Uterus (tissue), 2 donors: Measurements from ENCODE around the gene MAGI2.

Experiments used
- POLR2A ChIP-seq, 2 donors: fragments of 450-650 bp; IDR thresholded peaks; one replicate each; pipeline ENCODE4 v1.6.1; 2016; ENCODE audit warnings: antibody characterized with exemption in 2 of 2, mild to moderate bottlenecking in 1 of 2, moderate library complexity in 1 of 2
- TF ChIP-seq, protein P1 (sequence below), 4 experiments: fragments of 200-600 bp in 2 of 4; fragments of 450-650 bp in 2 of 4; sonication (generic) in 2 of 4; IDR thresholded peaks; one replicate each; pipeline ENCODE4 v1.5.1; 2016 to 2019; ENCODE audit warnings: antibody characterized with exemption in 4 of 4, mild to moderate bottlenecking in 2 of 4, moderate library complexity in 1 of 4

DNA sequence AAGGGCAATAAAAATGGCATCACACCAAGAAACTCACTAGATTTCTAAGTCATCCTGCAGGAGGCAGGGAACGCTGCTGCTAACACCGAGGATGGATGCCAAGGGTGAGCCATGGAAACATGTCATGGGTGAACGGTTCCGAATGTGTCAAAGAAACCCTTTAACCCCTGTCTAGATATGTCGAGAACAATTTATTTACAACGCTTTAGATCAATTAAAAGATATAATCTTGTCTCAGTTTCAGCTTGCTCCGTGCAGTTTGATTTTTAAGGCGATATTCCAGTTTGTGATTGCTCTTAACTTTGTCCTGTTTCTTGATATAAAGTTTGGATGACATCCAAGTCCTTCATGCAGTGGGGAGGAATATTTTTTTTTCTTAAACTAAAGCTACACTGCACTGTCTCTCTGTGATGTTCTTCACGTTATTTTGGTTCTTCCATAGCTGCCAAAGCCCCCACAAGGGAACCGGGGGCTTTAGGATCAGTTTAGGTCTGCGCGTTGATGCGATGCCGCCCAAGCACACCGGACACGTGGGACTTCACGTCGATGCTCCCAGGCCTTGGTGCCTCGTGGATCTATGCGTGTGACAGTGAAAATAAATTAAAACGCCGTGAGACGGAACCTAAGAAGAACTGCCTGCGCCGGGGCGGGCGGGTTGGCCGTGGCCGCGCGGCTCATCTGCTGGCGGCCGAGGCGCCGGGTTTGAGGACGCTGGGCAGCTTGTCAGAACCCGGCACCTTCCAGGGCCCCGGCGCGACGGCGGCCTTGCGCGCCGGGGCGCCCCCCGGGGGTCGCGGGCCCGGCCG lies 1434.6 kb downstream of the MAGI2 start:
- TF ChIP-seq, protein P1, sequence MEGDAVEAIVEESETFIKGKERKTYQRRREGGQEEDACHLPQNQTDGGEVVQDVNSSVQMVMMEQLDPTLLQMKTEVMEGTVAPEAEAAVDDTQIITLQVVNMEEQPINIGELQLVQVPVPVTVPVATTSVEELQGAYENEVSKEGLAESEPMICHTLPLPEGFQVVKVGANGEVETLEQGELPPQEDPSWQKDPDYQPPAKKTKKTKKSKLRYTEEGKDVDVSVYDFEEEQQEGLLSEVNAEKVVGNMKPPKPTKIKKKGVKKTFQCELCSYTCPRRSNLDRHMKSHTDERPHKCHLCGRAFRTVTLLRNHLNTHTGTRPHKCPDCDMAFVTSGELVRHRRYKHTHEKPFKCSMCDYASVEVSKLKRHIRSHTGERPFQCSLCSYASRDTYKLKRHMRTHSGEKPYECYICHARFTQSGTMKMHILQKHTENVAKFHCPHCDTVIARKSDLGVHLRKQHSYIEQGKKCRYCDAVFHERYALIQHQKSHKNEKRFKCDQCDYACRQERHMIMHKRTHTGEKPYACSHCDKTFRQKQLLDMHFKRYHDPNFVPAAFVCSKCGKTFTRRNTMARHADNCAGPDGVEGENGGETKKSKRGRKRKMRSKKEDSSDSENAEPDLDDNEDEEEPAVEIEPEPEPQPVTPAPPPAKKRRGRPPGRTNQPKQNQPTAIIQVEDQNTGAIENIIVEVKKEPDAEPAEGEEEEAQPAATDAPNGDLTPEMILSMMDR (IDR thresholded peaks at IDR 0.05) = no peak
- no peak for TF ChIP-seq POLR2A (IDR thresholded peaks at IDR 0.05)
